A673 (cell line): ENCODE data around the gene RAB1B. TPM values are rescaled to one million over a fixed set of nuclear protein-coding genes. Genes with fewer than 3 reads are reported as not detected.

Experiments used
- BruUV-seq: library from RNA; stranded (reverse); fragments of 400-500 nt; replicated peaks from 2 replicates; lab custom pipeline; 2021; lab: Mats Ljungman, UMichigan
- CTCF ChIA-PET: fragments of 300-600 bp; sonication (Branson Sonifier 250); formaldehyde crosslinking; loops from one replicate; lab custom pipeline; 2022; ENCODE audit warnings: antibody characterized with exemption; lab: Charles Lee
- POLR2A ChIA-PET: fragments of 300-600 bp; sonication (Branson Sonifier 250); formaldehyde crosslinking; loops from one replicate; lab custom pipeline; 2022; ENCODE audit warnings: antibody characterized with exemption; ENCODE audit not compliant: low non-redundant PET; lab: Charles Lee
- DNase-seq: peaks from one replicate; pipeline ENCODE4 v3.0.0-alpha.2; 2015; ENCODE audit warnings: low spot score
- H3K27ac ChIP-seq: fragments of 200-600 bp; sonication (generic); 2 replicates; pipeline ENCODE4 v1.5.1; 2016; ENCODE audit warnings: mixed run types, low read depth, mild to moderate bottlenecking, mixed read lengths, antibody characterized with exemption, low read length; ENCODE audit not compliant: poor library complexity, severe bottlenecking
- H3K27me3 ChIP-seq: fragments of 200-600 bp; sonication (generic); replicated peaks from 2 replicates; pipeline ENCODE4 v1.6.1; 2017; ENCODE audit warnings: mixed run types, low read depth, mild to moderate bottlenecking, mixed read lengths, antibody characterized with exemption, low read length; ENCODE audit not compliant: insufficient read depth, poor library complexity
- H3K36me3 ChIP-seq: fragments of 200-600 bp; sonication (generic); 2 replicates; pipeline ENCODE4 v1.6.1; 2016; ENCODE audit warnings: mixed run types, mild to moderate bottlenecking, mixed read lengths, antibody characterized with exemption, low read length; ENCODE audit not compliant: insufficient read depth, poor library complexity, severe bottlenecking
- H3K4me1 ChIP-seq: fragments of 200-600 bp; sonication (generic); 2 replicates; pipeline ENCODE4 v1.6.1; 2017; ENCODE audit warnings: mixed run types, mild to moderate bottlenecking, mixed read lengths, antibody characterized with exemption, low read length; ENCODE audit not compliant: insufficient read depth, poor library complexity, severe bottlenecking
- H3K4me3 ChIP-seq: fragments of 200-600 bp; sonication (generic); 2 replicates; pipeline ENCODE4 v1.5.1; 2016; ENCODE audit warnings: low read depth, mixed run types, mild to moderate bottlenecking, mixed read lengths, low read length; ENCODE audit not compliant: poor library complexity, severe bottlenecking
- H3K9me3 ChIP-seq: fragments of 200-600 bp; sonication (generic); 2 replicates; pipeline ENCODE4 v1.6.1; 2016; ENCODE audit warnings: mixed run types, low read depth, mild to moderate bottlenecking, mixed read lengths, antibody characterized with exemption, low read length; ENCODE audit not compliant: poor library complexity, severe bottlenecking
- CTCF ChIP-seq: fragments of 300-800, 200-600 bp; sonication (generic); conservative IDR thresholded peaks from 2 replicates; pipeline ENCODE4 v1.5.1; 2017; ENCODE audit warnings: low read depth, mild to moderate bottlenecking, antibody characterized with exemption, low read length, moderate library complexity, mixed read lengths
- EZH2 ChIP-seq: fragments of 200-600 bp; sonication (generic); IDR thresholded peaks from 2 replicates; pipeline ENCODE4 v1.6.1; 2017; ENCODE audit warnings: borderline replicate concordance, low read depth, mild to moderate bottlenecking, mixed read lengths, antibody characterized with exemption, low read length; ENCODE audit not compliant: poor library complexity, severe bottlenecking
- intact Hi-C: fragments of 100-400 bp; cut with micrococcal nuclease; formaldehyde crosslinking; loops from one replicate; pipeline ENCODE4 v1.10.0; 2022; ENCODE audit not compliant: unreplicated experiment
- total RNA-seq: library from RNA; stranded (reverse); gene quantifications from 2 replicates; pipeline ENCODE4 v1.2.3, GENCODE V29; 2021

The RAB1B gene
- total RNA-seq, 1 experiment from 2014 or later = 186 TPM

- Histone ChIP-seq H3K27me3 (no peaks in the 10 kb centered on the region), H3K9me3 (no peaks in the 10 kb centered on the region), H3K27ac (no peak overlapping the region), H3K4me3 (no peak overlapping the region), H3K36me3 (peaks cover 8% of the 10 kb centered on the region), H3K4me1 (peaks cover 9% of the 10 kb centered on the region)
- TF ChIP-seq CTCF (no peak), EZH2 (no peak)
- POLR2A ChIA-PET = no interaction called here
- intact Hi-C loops = no loop called here
- no TSS peak for BruUV-seq
- CTCF ChIA-PET = no interaction called here
- DNase-seq = no peak
Measured at GRCh38 chr11:66231561-66231960, 36.9 kb upstream of the RAB1B start.

GRCh38 chr11:66232769-66233168 is 35.7 kb upstream of the RAB1B start:
- ChIA-PET POLR2A (no interaction called here), CTCF (no interaction called here)
- DNase-seq = no peak
- no peak for TF ChIP-seq EZH2
- TF ChIP-seq CTCF = no peak
- BruUV-seq = no TSS peak
- Histone ChIP-seq H3K4me1 (peaks cover 9% of the 10 kb centered on the region), H3K36me3 (peaks cover 8% of the 10 kb centered on the region), H3K27ac (no peak overlapping the region), H3K27me3 (no peaks in the 10 kb centered on the region), H3K9me3 (no peaks in the 10 kb centered on the region), H3K4me3 (no peak overlapping the region)
- intact Hi-C loops = no loop called here

- Histone ChIP-seq H3K9me3 (no peaks in the 10 kb centered on the region), H3K36me3 (peaks cover 13% of the 10 kb centered on the region), H3K4me3 (no peak overlapping the region), H3K27ac (no peak overlapping the region), H3K27me3 (no peaks in the 10 kb centered on the region), H3K4me1 (peaks cover 4% of the 10 kb centered on the region)
- intact Hi-C loops = no loop called here
- DNase-seq = no peak
- BruUV-seq = no TSS peak
- TF ChIP-seq EZH2 = no peak
- no peak for TF ChIP-seq CTCF
- ChIA-PET CTCF (no interaction called here), POLR2A (no interaction called here)
Measured at GRCh38 chr11:66233301-66233700, 35.1 kb upstream of the RAB1B start.
